HG03045 (cell line): ENCODE results near the gene CHN2.

Experiments
- ATAC-seq: cut with Tn5 transposase; IDR thresholded peaks from one replicate; pipeline ENCODE4 v1.9.1; 2021; ENCODE audit warnings: mild to moderate bottlenecking, moderate library complexity; ENCODE audit not compliant: unreplicated experiment

CHN2 gene

GRCh38 chr7:29216128-29216527, 21.6 kb downstream of the CHN2 start:
- no peak for ATAC-seq

DNA sequence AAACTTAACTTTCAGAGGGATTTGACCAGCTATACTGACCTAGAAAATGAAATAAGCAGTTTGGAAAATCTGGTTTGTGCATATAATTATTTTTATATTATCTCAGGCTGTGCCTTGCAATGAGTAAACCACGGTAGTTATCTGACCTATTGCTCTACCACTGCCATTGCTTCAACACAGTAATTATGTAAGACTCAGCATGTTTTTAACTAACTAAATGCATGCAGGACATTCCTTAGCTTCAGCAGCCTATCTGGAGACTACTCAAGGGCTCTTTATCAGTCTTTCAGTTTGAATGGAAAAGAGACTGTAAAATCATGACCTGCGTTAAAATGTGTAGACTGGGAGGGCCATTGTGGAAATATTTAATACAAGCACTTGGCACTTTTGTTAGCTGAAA, 22.5 kb downstream of the CHN2 start:
- ATAC-seq = no peak

DNA sequence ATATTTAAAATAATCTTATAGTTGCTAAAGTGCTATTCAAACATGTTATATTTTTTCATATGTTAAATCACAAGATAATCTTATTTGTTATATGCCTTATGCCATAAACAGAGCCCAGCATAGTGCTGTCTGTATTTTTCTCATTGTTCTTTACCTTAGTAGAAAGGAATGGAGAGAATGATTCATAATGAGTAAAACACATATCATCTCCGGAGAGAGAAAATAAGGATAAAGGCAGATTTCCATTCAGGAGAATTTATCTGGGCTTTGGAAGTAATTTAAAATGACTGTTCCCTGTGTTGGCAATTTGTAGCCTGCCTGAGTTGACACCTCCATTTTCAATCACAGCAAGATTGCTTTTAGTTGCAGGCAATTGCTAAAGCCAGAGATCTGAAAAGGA, 30.2 kb downstream of the CHN2 start:
- no peak for ATAC-seq

- ATAC-seq = no peak
Observed at GRCh38 chr7:29228289-29229011, 33.9 kb downstream of the CHN2 start.

DNA sequence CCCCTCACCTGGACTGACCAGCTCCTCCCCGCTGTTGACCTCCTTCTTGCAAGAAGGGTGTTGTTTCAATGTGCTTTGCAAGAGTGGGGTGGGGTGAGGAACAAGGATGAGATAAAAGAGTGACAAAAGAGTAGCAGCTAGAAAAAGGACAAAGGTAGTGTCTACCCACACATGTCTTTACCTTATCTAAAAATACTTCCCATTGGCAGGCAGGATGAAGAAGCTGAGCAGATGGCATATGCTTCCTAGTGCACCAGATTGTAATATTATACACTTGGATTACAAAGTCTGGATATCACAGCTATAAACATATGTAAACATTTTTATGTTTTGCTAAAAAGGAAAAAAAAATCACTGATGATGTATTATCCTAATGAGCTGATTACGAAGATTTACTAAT, 34.5 kb downstream of the CHN2 start:
- no peak for ATAC-seq

DNA sequence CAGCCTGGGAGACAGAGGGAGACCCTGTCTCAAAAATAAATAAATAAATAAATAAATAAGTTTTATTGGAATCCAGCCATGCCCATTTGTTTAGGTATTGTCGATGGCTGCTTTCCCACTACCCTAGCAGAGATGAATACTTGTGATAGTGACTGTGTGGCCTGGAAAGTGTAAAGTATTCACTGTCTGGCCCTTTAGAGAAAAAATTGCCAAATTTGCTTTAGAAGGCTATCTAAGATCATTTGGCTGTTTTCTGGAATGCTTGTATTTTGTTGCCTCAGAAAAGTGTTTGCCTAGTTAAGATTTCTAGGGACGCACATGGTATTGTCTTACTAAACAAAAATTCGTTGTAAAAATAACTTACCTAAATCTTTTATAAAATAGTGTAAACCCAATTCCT, 35.4 kb downstream of the CHN2 start:
- ATAC-seq = no peak

DNA sequence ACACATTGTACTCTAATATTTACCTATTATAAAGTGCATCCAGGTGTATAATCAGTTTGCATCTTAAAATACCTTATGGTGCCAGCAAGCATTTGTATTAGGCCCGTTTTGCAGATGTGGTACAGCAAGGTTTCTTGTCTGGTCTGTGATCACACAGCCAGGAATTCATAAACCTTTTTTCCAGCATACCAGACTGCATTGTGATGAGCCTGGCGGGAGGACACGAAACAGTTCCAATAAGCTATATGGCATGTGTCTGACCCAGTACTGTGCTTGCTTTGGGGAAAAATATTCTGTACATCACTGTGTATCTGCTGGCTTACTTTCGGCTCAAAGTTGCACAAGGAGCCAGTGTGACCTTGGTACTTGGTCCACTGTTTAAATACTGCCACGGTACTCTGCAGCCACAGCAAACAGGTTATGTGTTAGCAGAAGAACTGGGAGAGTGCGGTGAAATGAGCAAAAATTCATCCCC, 36.3 kb downstream of the CHN2 start:
- no peak for ATAC-seq

DNA sequence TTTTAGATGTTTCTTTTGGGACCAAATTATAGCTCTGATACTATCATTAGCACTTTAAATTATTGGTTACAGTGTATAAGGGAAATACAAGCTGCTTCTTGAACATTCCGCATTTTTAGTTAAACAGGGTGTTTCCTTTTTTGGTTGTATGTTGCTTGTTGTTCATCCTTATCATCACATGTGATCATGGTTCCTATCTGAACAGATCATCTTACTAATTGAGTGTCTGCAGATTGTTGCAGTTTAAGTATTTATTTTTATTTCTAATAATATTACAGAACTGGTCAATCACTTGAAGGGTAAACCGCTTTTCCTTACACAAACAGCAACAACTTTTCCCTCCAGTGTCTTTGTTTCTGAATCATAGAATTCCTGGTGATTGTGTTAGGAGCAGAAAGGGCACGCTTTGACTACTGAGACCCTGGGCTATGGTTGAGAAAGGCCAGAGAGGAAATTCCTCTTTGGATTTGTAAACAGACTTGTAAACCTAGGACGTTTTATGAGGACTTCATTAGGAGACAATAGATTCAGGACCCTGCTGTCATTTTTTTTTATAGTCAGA, 37.2 kb downstream of the CHN2 start:
- ATAC-seq = no peak

- ATAC-seq = no peak
Observed at GRCh38 chr7:29234438-29234837, 39.9 kb downstream of the CHN2 start.

DNA sequence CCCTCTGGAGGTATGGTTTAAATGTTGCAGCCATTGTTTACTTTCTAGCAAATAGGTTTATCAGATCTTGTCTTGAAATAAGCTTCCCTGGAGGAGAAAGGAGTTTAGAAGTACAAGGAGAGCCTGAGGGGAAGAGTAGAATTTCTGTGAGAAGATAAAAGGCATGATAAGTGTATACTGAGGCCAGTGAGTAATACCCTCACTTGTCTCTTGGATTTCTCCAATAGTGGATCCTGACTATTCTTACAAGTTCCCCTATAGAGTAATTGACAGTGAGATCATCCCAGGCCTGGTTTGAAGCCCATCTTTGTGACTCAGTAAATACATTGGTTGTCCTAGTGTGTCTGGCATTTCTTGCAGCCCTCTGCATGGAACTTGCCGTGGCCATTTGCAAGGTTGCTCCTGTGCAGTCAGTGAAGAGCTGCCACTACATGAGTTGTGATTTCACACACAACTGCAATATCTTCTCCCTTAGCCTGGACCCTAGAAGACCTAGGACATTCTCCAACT, 41.6 kb downstream of the CHN2 start:
- no peak for ATAC-seq

GRCh38 chr7:29236649-29237048, 42.1 kb downstream of the CHN2 start:
- no peak for ATAC-seq

GRCh38 chr7:29237489-29237888, 42.9 kb downstream of the CHN2 start:
- ATAC-seq = no peak

- no peak for ATAC-seq
Observed at GRCh38 chr7:29239638-29240037, 45.1 kb downstream of the CHN2 start.

- ATAC-seq = no peak
Observed at GRCh38 chr7:29242265-29242664, 47.7 kb downstream of the CHN2 start.

DNA sequence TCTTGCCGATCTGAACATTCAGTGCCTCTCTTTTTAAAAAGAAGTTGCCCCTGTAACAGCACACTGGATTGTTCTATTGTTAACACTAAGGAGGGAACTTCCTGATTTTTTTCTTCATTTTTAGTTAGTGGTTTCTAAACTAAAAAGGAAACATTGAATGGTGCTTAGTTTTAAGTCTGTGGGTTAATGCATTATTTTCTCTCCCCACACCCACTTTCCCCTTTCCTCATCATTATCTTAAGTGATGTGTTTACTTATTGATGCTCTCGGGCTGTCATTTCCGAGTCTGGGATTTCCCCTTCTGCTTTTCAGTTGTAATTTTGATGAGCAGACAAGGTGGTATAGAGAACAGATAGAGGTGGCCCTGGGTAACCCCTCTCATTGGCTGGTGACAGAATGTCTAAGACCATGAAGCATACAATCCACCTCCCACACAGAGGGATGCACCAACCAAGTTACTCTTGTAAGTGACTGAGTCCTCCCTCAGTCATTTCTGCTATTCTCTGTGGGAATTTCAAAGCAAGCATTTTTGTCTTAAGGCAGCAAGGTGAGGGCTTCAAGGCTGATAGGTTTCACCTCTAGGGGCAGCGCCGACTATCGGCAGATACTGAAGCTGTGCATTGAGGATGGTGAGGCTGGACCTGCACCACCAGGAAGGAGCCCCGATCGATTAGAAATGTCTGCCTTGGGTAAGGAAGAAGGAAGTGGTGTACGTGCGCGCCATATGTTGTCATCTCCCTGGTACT, 49.5 kb downstream of the CHN2 start:
- peak; percentile 49 for ATAC-seq

DNA sequence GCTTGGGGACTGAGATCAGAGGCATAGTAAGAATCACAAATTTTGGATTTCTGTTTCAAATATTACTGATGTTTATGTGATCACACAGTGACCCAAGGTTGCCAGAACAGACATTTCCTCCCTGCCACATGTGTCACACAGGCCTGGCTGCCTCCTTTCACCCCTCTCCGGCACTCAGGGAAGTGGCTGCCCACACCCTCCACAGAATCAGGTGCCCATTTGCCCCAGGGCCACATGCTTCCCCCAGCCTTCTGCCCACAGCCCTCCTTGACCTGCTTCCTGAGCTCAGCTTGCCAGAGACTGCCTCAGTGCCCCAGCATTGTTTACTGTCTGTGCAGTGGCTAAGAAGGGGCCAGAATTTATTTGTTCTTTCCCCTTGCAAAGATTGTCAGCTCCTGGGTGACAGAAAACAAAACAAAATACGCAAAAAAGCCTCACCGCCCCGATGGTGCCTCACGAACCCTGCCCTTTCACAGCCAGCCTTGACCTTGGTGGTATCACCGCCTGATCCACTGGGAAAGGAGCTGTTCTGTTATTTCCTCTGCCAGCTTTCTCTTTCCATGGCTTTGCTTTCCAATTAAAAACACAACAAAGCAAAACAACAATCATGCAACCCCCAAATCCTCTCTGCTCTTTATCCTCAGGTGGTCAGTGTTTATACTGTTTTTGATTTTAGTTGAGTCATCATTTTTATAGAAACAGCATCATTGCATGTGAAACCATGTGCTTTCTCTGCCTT, 52.8 kb downstream of the CHN2 start:
- ATAC-seq = no peak

DNA sequence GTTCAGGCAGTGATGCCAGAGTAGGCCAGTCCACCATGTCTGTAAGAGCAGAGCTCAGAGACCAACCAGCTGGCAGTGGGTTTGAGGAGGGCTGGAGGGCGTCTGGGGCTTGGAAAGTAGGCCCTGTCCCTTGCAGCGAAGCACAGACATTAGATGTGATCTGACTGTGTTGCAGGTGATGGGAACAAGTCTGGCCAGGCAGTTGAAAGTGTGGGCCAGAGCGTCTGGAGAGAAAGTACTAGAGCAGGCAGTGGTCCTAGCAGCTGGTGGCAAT, 53.3 kb downstream of the CHN2 start:
- ATAC-seq = no peak

DNA sequence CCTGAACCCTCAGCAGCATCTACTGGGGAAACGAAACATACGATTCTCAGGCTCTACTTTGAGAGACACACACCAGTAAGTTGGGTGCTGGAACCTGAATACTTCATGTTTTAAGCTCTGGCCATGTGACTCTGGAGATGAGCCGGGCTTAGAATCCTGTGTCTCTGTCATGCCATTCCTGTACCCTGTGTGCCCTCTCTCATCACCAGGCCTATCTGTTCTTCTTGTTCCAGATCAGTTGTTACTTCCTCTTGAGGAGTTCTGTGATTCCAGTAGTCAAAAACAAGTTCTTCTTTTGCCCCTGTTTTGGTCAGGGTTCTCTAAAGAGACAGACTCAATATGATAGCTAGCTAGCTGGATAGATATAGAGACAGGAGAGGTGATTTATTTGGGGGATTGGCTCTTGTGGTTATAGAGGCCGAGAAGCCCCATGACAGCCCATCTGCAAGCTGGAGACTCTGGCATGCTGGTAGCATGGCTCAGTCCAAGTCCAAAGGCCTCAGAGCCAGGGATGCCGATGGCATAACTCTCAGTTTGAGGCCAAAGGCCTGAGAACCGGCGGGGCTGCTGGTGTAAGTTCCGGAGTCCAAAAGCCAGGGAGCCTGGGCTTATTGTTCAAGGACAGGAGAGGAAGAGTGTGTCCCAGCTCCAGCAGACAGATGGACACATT, 54.3 kb downstream of the CHN2 start:
- ATAC-seq = no peak

DNA sequence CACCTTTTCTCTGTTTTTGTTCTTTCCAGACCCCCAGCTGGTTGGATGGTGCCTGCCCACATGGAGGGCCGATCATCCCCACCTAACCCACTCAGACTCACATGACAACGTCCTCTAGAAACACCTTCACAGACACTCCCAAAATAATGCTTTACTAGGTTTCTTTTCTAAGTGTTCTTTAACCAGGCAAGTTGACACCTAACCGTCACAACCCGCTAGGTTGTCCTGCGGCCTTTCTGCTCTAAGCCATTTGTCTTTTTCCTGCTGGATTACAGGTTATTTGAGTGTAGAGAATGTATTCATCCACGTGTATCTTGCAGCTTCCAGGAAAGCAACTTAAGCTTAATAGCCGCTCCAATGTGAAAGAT, 54.8 kb downstream of the CHN2 start:
- no peak for ATAC-seq

- ATAC-seq = no peak
Observed at GRCh38 chr7:29249860-29250259, 55.3 kb downstream of the CHN2 start.

DNA sequence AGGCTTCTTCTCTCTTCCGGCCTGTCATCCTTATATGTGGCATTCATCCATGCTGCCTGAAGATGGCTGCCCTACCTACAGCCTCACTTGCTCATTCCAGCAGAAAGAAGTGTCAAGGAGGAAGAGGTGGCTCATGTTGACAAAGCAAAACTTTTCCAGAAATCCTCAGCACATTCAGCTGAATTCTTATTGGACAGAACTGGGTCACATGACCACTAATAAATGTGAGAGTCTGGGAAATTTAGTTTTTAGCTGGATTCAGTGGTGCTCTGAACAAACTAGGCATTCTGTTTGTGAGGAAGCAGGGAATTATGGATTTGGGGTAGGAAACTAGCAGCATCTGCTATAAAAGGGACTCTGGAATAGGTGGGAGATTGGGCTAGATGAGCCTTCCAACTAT, 58.6 kb downstream of the CHN2 start:
- no peak for ATAC-seq
